GM13977 (cell line): Measurements from ENCODE around the gene ADCYAP1R1.

Experiments used
- DNase-seq: peaks from one replicate; pipeline ENCODE4 v3.0.0; 2012; ENCODE audit warnings: low spot score
- in situ Hi-C: fragments of 300-500 bp; cut with MboI; formaldehyde crosslinking; loops from one replicate; pipeline ENCODE4 v1.12.0; 2022; ENCODE audit warnings: low sequenced_read_pairs, low pct_unique_long_range_greater_than_20kb, mixed read lengths, inconsistent platforms; ENCODE audit not compliant: unreplicated experiment
- TF ChIP-seq, protein P1 (sequence below): IDR thresholded peaks from 2 replicates; pipeline ENCODE4 v1.5.1; 2012; ENCODE audit warnings: mild to moderate bottlenecking, control low read depth; ENCODE audit not compliant: insufficient read depth; ENCODE audit errors: extremely low read depth, missing control alignments

The ADCYAP1R1 gene

GRCh38 chr7:31098642-31099360, 46.7 kb downstream of the ADCYAP1R1 start:
- in situ Hi-C loops = no loop called here
- TF ChIP-seq, protein P1, sequence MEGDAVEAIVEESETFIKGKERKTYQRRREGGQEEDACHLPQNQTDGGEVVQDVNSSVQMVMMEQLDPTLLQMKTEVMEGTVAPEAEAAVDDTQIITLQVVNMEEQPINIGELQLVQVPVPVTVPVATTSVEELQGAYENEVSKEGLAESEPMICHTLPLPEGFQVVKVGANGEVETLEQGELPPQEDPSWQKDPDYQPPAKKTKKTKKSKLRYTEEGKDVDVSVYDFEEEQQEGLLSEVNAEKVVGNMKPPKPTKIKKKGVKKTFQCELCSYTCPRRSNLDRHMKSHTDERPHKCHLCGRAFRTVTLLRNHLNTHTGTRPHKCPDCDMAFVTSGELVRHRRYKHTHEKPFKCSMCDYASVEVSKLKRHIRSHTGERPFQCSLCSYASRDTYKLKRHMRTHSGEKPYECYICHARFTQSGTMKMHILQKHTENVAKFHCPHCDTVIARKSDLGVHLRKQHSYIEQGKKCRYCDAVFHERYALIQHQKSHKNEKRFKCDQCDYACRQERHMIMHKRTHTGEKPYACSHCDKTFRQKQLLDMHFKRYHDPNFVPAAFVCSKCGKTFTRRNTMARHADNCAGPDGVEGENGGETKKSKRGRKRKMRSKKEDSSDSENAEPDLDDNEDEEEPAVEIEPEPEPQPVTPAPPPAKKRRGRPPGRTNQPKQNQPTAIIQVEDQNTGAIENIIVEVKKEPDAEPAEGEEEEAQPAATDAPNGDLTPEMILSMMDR = no peak
- no peak for DNase-seq

- in situ Hi-C loops = no loop called here
- TF ChIP-seq, protein P1 = no peak
- no peak for DNase-seq
Measured at GRCh38 chr7:31099451-31100444, 47.6 kb downstream of the ADCYAP1R1 start.

GRCh38 chr7:31100445-31100844, 48.3 kb downstream of the ADCYAP1R1 start:
- TF ChIP-seq, protein P1 = no peak
- DNase-seq = no peak
- in situ Hi-C loops = no loop called here

DNA sequence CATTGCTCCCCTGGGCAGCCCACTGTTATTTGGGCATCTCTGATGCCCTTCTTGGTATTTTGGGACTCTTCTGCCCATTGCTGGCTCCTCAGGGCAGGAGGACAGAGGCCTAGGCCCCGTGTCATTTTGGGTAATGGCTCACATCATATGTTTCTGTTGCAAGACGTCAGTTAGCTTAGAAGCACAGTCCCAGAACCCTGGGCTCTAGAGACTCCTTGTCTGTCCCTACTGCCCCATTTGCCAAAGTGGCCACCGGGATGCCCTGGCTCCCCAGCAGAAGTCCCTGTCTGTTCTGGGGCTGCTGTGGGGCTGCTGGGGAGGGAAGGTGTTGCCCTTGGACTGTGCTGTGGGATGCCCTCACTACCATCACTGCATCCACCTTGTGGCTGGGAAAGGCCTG, 48.8 kb downstream of the ADCYAP1R1 start:
- TF ChIP-seq, protein P1 = no peak
- no peak for DNase-seq
- in situ Hi-C loops = no loop called here

GRCh38 chr7:31101544-31101943, 49.4 kb downstream of the ADCYAP1R1 start:
- DNase-seq = no peak
- in situ Hi-C loops = no loop called here
- TF ChIP-seq, protein P1 = no peak

DNA sequence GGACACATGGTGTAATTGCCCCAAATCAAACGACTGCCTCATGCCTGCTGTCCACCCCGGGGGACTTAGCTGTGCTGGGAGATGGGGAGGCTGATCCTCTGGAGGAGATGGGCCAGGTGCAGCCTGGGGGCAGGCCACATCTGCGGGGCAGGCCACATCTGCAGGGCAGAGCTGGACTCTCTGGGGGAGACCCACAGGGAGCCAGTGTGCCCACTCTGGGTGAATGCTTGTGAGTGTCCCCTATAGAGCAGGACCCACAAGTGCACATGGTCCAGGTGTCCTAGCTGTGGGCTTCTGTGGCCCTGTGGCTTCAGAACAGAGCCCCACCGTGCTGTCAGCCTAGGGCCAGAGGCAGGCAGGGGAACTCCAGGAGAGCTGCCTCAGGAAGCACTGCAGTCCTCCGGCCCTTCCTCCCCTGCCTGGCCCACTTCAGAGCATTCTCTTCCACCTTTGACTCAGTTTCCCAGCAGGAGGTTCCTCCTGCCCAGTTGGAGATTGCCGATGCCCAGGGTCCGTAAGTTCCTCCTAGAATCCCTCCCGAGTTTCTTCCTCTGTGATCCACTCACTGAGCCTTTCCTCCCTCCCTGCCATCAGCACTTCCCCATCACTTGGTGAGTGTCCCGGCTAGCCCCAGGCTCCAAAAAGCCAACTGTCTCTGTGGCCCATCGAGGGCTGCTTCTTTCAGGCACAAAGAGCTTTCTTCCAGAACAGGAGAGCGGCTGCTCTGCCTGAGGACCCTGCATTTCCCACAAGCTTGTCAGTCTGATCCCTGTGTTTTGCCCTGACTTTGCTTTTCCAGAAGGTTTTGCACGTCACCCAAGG, 50.3 kb downstream of the ADCYAP1R1 start:
- no peak for DNase-seq
- in situ Hi-C loops = no loop called here
- TF ChIP-seq, protein P1 = no peak
